Tibial nerve (tissue), 4 donors: ENCODE measurements around the gene AEBP1.

ENCODE experiments used
- EP300 ChIP-seq, 2 donors: sonication (generic); formaldehyde crosslinking; IDR thresholded peaks; one replicate each; pipeline ENCODE4 v1.6.1; 2017; ENCODE audit warnings: antibody characterized with exemption in 2 of 2, mild to moderate bottlenecking in 1 of 2
- POLR2A ChIP-seq, 2 donors: fragments of 450-650 bp; IDR thresholded peaks; one replicate each; pipeline ENCODE4 v1.6.1; 2017; ENCODE audit warnings: antibody characterized with exemption in 2 of 2, mild to moderate bottlenecking in 2 of 2, moderate library complexity in 2 of 2
- TF ChIP-seq, protein P1 (sequence below), 5 experiments: fragments of 200-600 bp in 3 of 5; fragments of 450-650 bp in 2 of 5; sonication (generic) in 3 of 5; IDR thresholded peaks; one replicate each; pipeline ENCODE4 v1.5.1; 2016 to 2019; ENCODE audit warnings: antibody characterized with exemption in 5 of 5, mild to moderate bottlenecking in 3 of 5, moderate library complexity in 2 of 5

DNA sequence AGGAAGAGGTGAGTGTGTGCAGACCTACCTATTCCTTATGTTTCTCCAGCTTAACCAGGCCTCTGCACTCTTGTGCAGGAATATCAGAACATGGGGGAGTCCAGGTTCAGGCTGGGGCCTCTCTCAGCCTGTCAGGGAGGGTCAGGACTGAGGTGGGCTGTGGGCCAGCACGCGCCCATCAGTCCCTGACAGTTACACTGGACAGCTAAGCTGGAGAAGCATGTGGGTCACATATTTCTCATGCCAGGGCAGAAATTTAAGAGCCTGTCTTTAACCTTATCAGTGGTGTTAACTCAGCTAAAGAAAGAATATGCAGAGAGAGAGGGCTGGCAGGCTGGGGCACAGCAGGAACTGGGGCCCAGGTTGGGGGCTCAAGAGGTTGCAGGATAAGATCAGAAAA, 27.9 kb downstream of the AEBP1 start:
- no peak for TF ChIP-seq POLR2A (IDR thresholded peaks at IDR 0.05)
- TF ChIP-seq, protein P1, sequence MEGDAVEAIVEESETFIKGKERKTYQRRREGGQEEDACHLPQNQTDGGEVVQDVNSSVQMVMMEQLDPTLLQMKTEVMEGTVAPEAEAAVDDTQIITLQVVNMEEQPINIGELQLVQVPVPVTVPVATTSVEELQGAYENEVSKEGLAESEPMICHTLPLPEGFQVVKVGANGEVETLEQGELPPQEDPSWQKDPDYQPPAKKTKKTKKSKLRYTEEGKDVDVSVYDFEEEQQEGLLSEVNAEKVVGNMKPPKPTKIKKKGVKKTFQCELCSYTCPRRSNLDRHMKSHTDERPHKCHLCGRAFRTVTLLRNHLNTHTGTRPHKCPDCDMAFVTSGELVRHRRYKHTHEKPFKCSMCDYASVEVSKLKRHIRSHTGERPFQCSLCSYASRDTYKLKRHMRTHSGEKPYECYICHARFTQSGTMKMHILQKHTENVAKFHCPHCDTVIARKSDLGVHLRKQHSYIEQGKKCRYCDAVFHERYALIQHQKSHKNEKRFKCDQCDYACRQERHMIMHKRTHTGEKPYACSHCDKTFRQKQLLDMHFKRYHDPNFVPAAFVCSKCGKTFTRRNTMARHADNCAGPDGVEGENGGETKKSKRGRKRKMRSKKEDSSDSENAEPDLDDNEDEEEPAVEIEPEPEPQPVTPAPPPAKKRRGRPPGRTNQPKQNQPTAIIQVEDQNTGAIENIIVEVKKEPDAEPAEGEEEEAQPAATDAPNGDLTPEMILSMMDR (IDR thresholded peaks at IDR 0.05): no peak
- TF ChIP-seq EP300 (IDR thresholded peaks at IDR 0.05): no peak
